Endothelial cell of umbilical vein (primary cell): ENCODE data around the gene TNS4. TPM values are rescaled to one million over a fixed set of nuclear protein-coding genes. Genes with fewer than 3 reads are reported as not detected.

ENCODE experiments used
- BruUV-seq: library from RNA; stranded (reverse); fragments of 400-500 nt; replicated peaks from 2 replicates; lab custom pipeline; 2021; lab: Mats Ljungman, UMichigan
- CTCF ChIA-PET: fragments of 300-600, 350-600 bp; sonication (Branson Sonifier 250); formaldehyde crosslinking; loops from one replicate; lab custom pipeline; 2021; ENCODE audit warnings: antibody characterized with exemption, inconsistent platforms; lab: Charles Lee
- POLR2A ChIA-PET: fragments of 300-600, 350-600 bp; sonication (Branson Sonifier 250); formaldehyde crosslinking; loops from one replicate; lab custom pipeline; 2021; ENCODE audit warnings: antibody characterized with exemption, inconsistent platforms; lab: Charles Lee
- DNase-seq: peaks from one replicate; pipeline ENCODE4 v3.0.0-alpha.2; 2011; ENCODE audit warnings: low read depth, low spot score
- FAIRE-seq: peaks from 2 replicates; lab custom pipeline; 2011; peaks lifted over from hg19 to GRCh38; lab: Jason Lieb, UNC
- H2AFZ ChIP-seq: 2 replicates; pipeline ENCODE4 v1.6.0; 2012; ENCODE audit warnings: low read depth, low read length, control low read depth, inconsistent platforms
- H3K27ac ChIP-seq: 2 replicates; pipeline ENCODE4 v1.5.1; 2011; ENCODE audit warnings: low read depth, mild to moderate bottlenecking, control low read depth, low read length, moderate library complexity; ENCODE audit not compliant: insufficient read depth
- H3K27me3 ChIP-seq, 2 experiments: 2 replicates each; pipeline versions ENCODE4 v1.6.0 to v1.6.1; 2011; ENCODE audit warnings: low read length in 2 of 2, mixed read lengths in 1 of 2; ENCODE audit not compliant: control insufficient read depth in 2 of 2, insufficient read depth in 2 of 2
- H3K36me3 ChIP-seq, 2 experiments: 2 replicates in 1 of 2; 3 replicates in 1 of 2; pipeline ENCODE4 v1.5.1; 2011; ENCODE audit warnings: low read length in 2 of 2, mild to moderate bottlenecking in 1 of 2, moderate library complexity in 1 of 2; ENCODE audit not compliant: control insufficient read depth in 2 of 2, insufficient read depth in 2 of 2; ENCODE audit errors: extremely low read depth in 1 of 2
- H3K4me1 ChIP-seq: 3 replicates; pipeline ENCODE4 v1.5.1; 2011; ENCODE audit warnings: mild to moderate bottlenecking, low read length; ENCODE audit not compliant: control insufficient read depth, insufficient read depth; ENCODE audit errors: extremely low read depth
- H3K4me2 ChIP-seq: 2 replicates; pipeline ENCODE4 v1.6.1; 2011; ENCODE audit warnings: low read length, control low read depth, mixed read lengths; ENCODE audit not compliant: insufficient read depth
- H3K4me3 ChIP-seq, 3 experiments: fragments of 200-600 bp in 1 of 3; sonication (generic), shearing (Covaris generic) in 1 of 3; replicated peaks in 1 of 3; 2 replicates each; pipeline ENCODE4 v1.5.1; 2011 to 2016; ENCODE audit warnings: control low read depth in 3 of 3, low read length in 3 of 3, mild to moderate bottlenecking in 2 of 3, inconsistent platforms in 1 of 3, low read depth in 1 of 3, moderate library complexity in 1 of 3; ENCODE audit not compliant: insufficient read depth in 1 of 3
- H3K79me2 ChIP-seq: 2 replicates; pipeline ENCODE4 v1.6.0; 2012; ENCODE audit warnings: low read length, inconsistent platforms; ENCODE audit not compliant: control insufficient read depth, insufficient read depth
- H3K9ac ChIP-seq: replicated peaks from 2 replicates; pipeline ENCODE3; 2011; ENCODE audit warnings: low read length, control low read depth; ENCODE audit not compliant: insufficient read depth; ENCODE audit errors: extremely low read depth
- H3K9me1 ChIP-seq: replicated peaks from 3 replicates; pipeline ENCODE4 v1.6.0; 2011; ENCODE audit warnings: mild to moderate bottlenecking, low read length; ENCODE audit not compliant: control insufficient read depth, insufficient read depth; ENCODE audit errors: extremely low read depth
- H3K9me3 ChIP-seq: replicated peaks from 2 replicates; pipeline ENCODE4 v1.5.1; 2012; ENCODE audit warnings: low read length, inconsistent platforms; ENCODE audit not compliant: control insufficient read depth, insufficient read depth
- H4K20me1 ChIP-seq: replicated peaks from 2 replicates; pipeline ENCODE3; 2011; ENCODE audit warnings: mild to moderate bottlenecking, low read length; ENCODE audit not compliant: control insufficient read depth, insufficient read depth; ENCODE audit errors: extremely low read depth
- EZH2 ChIP-seq: IDR thresholded peaks from 2 replicates; pipeline ENCODE4 v1.6.1; 2012; ENCODE audit warnings: borderline replicate concordance, low read depth, mild to moderate bottlenecking, moderate library complexity, low read length, inconsistent platforms; ENCODE audit not compliant: severe bottlenecking
- FOS ChIP-seq: IDR thresholded peaks from 2 replicates; pipeline ENCODE4 v1.6.1; 2011; ENCODE audit warnings: mild to moderate bottlenecking, low read length, moderate library complexity, borderline replicate concordance; ENCODE audit not compliant: insufficient read depth
- GATA2 ChIP-seq: IDR thresholded peaks from 2 replicates; pipeline ENCODE4 v1.7.0; 2011; ENCODE audit warnings: low read depth, mild to moderate bottlenecking, moderate library complexity, mixed read lengths, low read length; ENCODE audit not compliant: insufficient read length, insufficient read depth
- JUN ChIP-seq: IDR thresholded peaks from 2 replicates; pipeline ENCODE4 v1.6.1; 2011; ENCODE audit warnings: borderline replicate concordance, low read depth; ENCODE audit not compliant: insufficient read length, insufficient read depth
- MYC ChIP-seq: IDR thresholded peaks from one replicate; pipeline ENCODE4 v1.6.1; 2011; ENCODE audit warnings: mild to moderate bottlenecking, low read depth, low read length
- POLR2A ChIP-seq: IDR thresholded peaks from 2 replicates; pipeline ENCODE4 v1.6.1; 2012; ENCODE audit warnings: low read depth, mild to moderate bottlenecking, control low read depth, low read length
- POLR2AphosphoS5 ChIP-seq: IDR thresholded peaks from 2 replicates; pipeline ENCODE4 v1.6.1; 2012; ENCODE audit warnings: low read depth, mild to moderate bottlenecking, control low read depth, low read length, moderate library complexity; ENCODE audit not compliant: insufficient read depth
- dilution Hi-C: fragments of 300-500 bp; cut with MboI; formaldehyde crosslinking; loops from one replicate; pipeline ENCODE4 v1.15.0; 2019; ENCODE audit warnings: low sequenced_read_pairs; ENCODE audit not compliant: extremely low pct_ligation_motif_present
- intact Hi-C: fragments of 100-400 bp; cut with micrococcal nuclease; formaldehyde crosslinking; loops from one replicate; pipeline ENCODE4 v1.10.0; 2022
- polyA plus RNA-seq, 4 experiments: library from polyadenylated mRNA; depleted of rRNA in 3 of 4; stranded (reverse) in 3 of 4; unstranded in 1 of 4; fragments of >200 nt; gene quantifications; 2 replicates each; pipeline versions ENCODE4 v1.2.1 to v1.2.3, GENCODE V29; 2011 to 2012; ENCODE audit warnings: missing spikeins in 1 of 4
- total RNA-seq: library from RNA; stranded (reverse); gene quantifications from 2 replicates; pipeline ENCODE4 v1.2.3, GENCODE V29; 2021
- TF ChIP-seq, protein P1 (sequence below): IDR thresholded peaks from 2 replicates; pipeline ENCODE4 v1.6.1; 2011; ENCODE audit not compliant: insufficient read depth, insufficient read length
- TF ChIP-seq, protein P2 (sequence below), 2 donors: IDR thresholded peaks; 1 replicate in 1 of 2; 2 replicates in 1 of 2; pipeline ENCODE4 v1.5.1; 2011; ENCODE audit warnings: low read length in 2 of 2, mild to moderate bottlenecking in 2 of 2, moderate library complexity in 2 of 2, control low read depth in 1 of 2, inconsistent platforms in 1 of 2, low read depth in 1 of 2; ENCODE audit not compliant: insufficient read depth in 1 of 2; ENCODE audit errors: extremely low read depth in 1 of 2

TNS4 gene
- total and polyA plus RNA-seq, 2 donors (not counting 3 experiments of a cell fraction or from before 2014, with no cell fraction given), result not detected

DNA sequence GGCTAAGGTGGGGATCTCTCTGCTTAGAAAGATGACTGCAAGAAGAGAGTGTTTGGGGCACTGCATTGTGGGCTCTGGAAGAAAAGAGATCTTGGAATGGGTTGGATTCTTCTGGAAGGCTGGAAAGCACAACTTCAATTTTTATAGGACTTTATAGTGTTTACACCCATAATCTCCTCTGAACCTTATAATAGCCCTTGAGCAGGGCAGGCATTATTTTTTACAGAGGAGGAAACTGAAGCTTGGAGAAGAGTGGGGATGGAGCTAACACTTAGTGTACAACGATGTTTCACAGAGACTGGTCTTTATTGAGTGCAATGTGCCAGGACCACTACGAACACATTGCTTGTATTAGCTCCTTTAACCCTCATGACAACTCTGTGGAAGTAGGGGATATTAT is 10.4 kb downstream of the TNS4 start:
- peaks cover under 1 to 4% of the 10 kb centered on the region in 2 experiments for H3K27me3 ChIP-seq
- dilution Hi-C loops, result no loop called here
- H3K9ac ChIP-seq, result no peak overlapping the region
- no peak overlapping the region for H3K4me2 ChIP-seq
- H3K79me2 ChIP-seq, result no peaks in the 10 kb centered on the region
- CTCF ChIA-PET, result interaction anchor here (1.0 to 2.4 kb wide), 4 partner anchors 14 to 69 kb away, joined by 3 to 26 read pairs (median 8); no protein-coding TSS in a partner anchor
- no peak overlapping the region for H2AFZ ChIP-seq
- H3K36me3 ChIP-seq, result no peaks in the 10 kb centered on the region
- BruUV-seq, result no TSS peak
- no peak overlapping the region for H3K4me3 ChIP-seq
- H3K9me1 ChIP-seq, result no peaks in the 10 kb centered on the region
- H3K4me1 ChIP-seq, result no peaks in the 10 kb centered on the region
- DNase-seq (no peak), FAIRE-seq (no peak)
- TF ChIP-seq FOS, result no peak
- TF ChIP-seq, protein P1, sequence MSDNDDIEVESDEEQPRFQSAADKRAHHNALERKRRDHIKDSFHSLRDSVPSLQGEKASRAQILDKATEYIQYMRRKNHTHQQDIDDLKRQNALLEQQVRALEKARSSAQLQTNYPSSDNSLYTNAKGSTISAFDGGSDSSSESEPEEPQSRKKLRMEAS, result no peak
- no peak for TF ChIP-seq JUN
- no peak for TF ChIP-seq GATA2
- TF ChIP-seq POLR2AphosphoS5, result no peak
- no peak for TF ChIP-seq POLR2A
- no peak for TF ChIP-seq EZH2
- TF ChIP-seq MYC, result no peak
- TF ChIP-seq, protein P2, sequence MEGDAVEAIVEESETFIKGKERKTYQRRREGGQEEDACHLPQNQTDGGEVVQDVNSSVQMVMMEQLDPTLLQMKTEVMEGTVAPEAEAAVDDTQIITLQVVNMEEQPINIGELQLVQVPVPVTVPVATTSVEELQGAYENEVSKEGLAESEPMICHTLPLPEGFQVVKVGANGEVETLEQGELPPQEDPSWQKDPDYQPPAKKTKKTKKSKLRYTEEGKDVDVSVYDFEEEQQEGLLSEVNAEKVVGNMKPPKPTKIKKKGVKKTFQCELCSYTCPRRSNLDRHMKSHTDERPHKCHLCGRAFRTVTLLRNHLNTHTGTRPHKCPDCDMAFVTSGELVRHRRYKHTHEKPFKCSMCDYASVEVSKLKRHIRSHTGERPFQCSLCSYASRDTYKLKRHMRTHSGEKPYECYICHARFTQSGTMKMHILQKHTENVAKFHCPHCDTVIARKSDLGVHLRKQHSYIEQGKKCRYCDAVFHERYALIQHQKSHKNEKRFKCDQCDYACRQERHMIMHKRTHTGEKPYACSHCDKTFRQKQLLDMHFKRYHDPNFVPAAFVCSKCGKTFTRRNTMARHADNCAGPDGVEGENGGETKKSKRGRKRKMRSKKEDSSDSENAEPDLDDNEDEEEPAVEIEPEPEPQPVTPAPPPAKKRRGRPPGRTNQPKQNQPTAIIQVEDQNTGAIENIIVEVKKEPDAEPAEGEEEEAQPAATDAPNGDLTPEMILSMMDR (IDR thresholded peaks at IDR 0.05; ENCODE audit: extremely low read depth in 1 of 2, insufficient read depth in 1 of 2, low read depth in 1 of 2, low read length in 2 of 2), result no peak
- H3K9me3 ChIP-seq, result no peaks in the 10 kb centered on the region
- intact Hi-C loops, result no loop called here
- H4K20me1 ChIP-seq, result no peaks in the 10 kb centered on the region
- no peak overlapping the region for H3K27ac ChIP-seq
- POLR2A ChIA-PET, result no interaction called here
